H9 (cell line): ENCODE measurements around the gene WWC2. TPM values are rescaled to one million over a fixed set of nuclear protein-coding genes. Genes with fewer than 3 reads are reported as not detected.

ENCODE experiments used
- DNase-seq: peaks from one replicate; pipeline ENCODE4 v3.0.0-alpha.2; 2017
- H2AFZ ChIP-seq: one replicate; pipeline ENCODE4 v1.6.1; 2013; ENCODE audit warnings: mild to moderate bottlenecking, low read length, control low read depth, moderate library complexity
- H2AK5ac ChIP-seq: 2 replicates; pipeline ENCODE4 v1.6.1; 2013; ENCODE audit warnings: low read length, control low read depth, mixed read lengths; ENCODE audit not compliant: insufficient read length
- H2BK120ac ChIP-seq: one replicate; pipeline ENCODE4 v1.6.1; 2013; ENCODE audit warnings: low read depth, mild to moderate bottlenecking, low read length, control low read depth, inconsistent platforms; ENCODE audit not compliant: poor library complexity, severe bottlenecking
- H2BK12ac ChIP-seq: 2 replicates; pipeline ENCODE4 v1.6.1; 2013; ENCODE audit warnings: low read length, control low read depth, mixed read lengths, low read depth; ENCODE audit not compliant: insufficient read length
- H2BK15ac ChIP-seq: 2 replicates; pipeline ENCODE4 v1.6.1; 2013; ENCODE audit warnings: low read depth, low read length, control low read depth
- H2BK20ac ChIP-seq: one replicate; pipeline ENCODE4 v1.6.1; 2013; ENCODE audit warnings: low read depth, mild to moderate bottlenecking, low read length, control low read depth, inconsistent platforms; ENCODE audit not compliant: poor library complexity, severe bottlenecking
- H2BK5ac ChIP-seq: 2 replicates; pipeline ENCODE4 v1.6.1; 2013; ENCODE audit warnings: low read length, control low read depth, mixed read lengths; ENCODE audit not compliant: insufficient read length
- H3K14ac ChIP-seq: 2 replicates; pipeline ENCODE4 v1.6.1; 2013; ENCODE audit warnings: low read length, control low read depth; ENCODE audit not compliant: insufficient read depth
- H3K18ac ChIP-seq: 2 replicates; pipeline ENCODE4 v1.6.1; 2013; ENCODE audit warnings: low read depth, mild to moderate bottlenecking, mixed read lengths, low read length, control low read depth; ENCODE audit not compliant: insufficient read length
- H3K23ac ChIP-seq: 2 replicates; pipeline ENCODE4 v1.6.1; 2013; ENCODE audit warnings: low read length, control low read depth, mixed read lengths, low read depth; ENCODE audit not compliant: insufficient read length
- H3K23me2 ChIP-seq: 2 replicates; pipeline ENCODE4 v1.6.1; 2013; ENCODE audit warnings: low read depth, mild to moderate bottlenecking, mixed read lengths, low read length, control low read depth; ENCODE audit not compliant: insufficient read length, poor library complexity, severe bottlenecking
- H3K27ac ChIP-seq: 2 replicates; pipeline ENCODE4 v1.5.1; 2013; ENCODE audit warnings: low read length, control low read depth, mixed read lengths, low read depth; ENCODE audit not compliant: insufficient read length
- H3K27me3 ChIP-seq: 2 replicates; pipeline ENCODE4 v1.6.1; 2013; ENCODE audit warnings: low read length, control low read depth, inconsistent platforms; ENCODE audit not compliant: insufficient read depth
- H3K4ac ChIP-seq: 2 replicates; pipeline ENCODE4 v1.6.1; 2013; ENCODE audit warnings: low read depth, mild to moderate bottlenecking, control low read depth, inconsistent platforms, low read length, moderate library complexity
- H3K4me1 ChIP-seq: 2 replicates; pipeline ENCODE4 v1.6.1; 2013; ENCODE audit warnings: low read length, control low read depth, inconsistent platforms; ENCODE audit not compliant: insufficient read depth
- H3K4me2 ChIP-seq: 2 replicates; pipeline ENCODE4 v1.6.1; 2013; ENCODE audit warnings: low read length, control low read depth, mixed read lengths; ENCODE audit not compliant: insufficient read length, insufficient read depth
- H3K56ac ChIP-seq: 2 replicates; pipeline ENCODE4 v1.6.1; 2013; ENCODE audit warnings: low read depth, mild to moderate bottlenecking, mixed read lengths, low read length, control low read depth; ENCODE audit not compliant: insufficient read length
- H3K79me1 ChIP-seq: 2 replicates; pipeline ENCODE4 v1.6.1; 2013; ENCODE audit warnings: low read depth, mild to moderate bottlenecking, moderate library complexity, low read length, control low read depth, inconsistent platforms; ENCODE audit not compliant: insufficient read depth, poor library complexity, severe bottlenecking
- H3K79me2 ChIP-seq: 2 replicates; pipeline ENCODE4 v1.6.1; 2013; ENCODE audit warnings: low read length, control low read depth, inconsistent platforms; ENCODE audit not compliant: insufficient read depth
- H3K9ac ChIP-seq: 2 replicates; pipeline ENCODE4 v1.6.1; 2013; ENCODE audit warnings: low read length, control low read depth, mixed read lengths; ENCODE audit not compliant: insufficient read length; ENCODE audit errors: extremely low read depth
- H3K9me3 ChIP-seq: one replicate; pipeline ENCODE4 v1.6.1; 2013; ENCODE audit warnings: low read depth, low read length, inconsistent platforms; ENCODE audit not compliant: control insufficient read depth
- H3T11ph ChIP-seq: one replicate; pipeline ENCODE4 v1.6.1; 2013; ENCODE audit warnings: mild to moderate bottlenecking, low read length, control low read depth, inconsistent platforms
- H4K20me1 ChIP-seq: one replicate; pipeline ENCODE4 v1.6.1; 2013; ENCODE audit not compliant: control insufficient read depth, insufficient read length, insufficient read depth
- H4K5ac ChIP-seq: 2 replicates; pipeline ENCODE4 v1.6.1; 2013; ENCODE audit warnings: low read depth, mild to moderate bottlenecking, mixed read lengths, low read length, control low read depth; ENCODE audit not compliant: insufficient read length
- H4K8ac ChIP-seq: replicated peaks from 2 replicates; pipeline ENCODE4 v1.6.1; 2013; ENCODE audit warnings: low read length, control low read depth, mixed read lengths, low read depth; ENCODE audit not compliant: insufficient read length
- H4K91ac ChIP-seq: 2 replicates; pipeline ENCODE4 v1.6.1; 2013; ENCODE audit warnings: low read depth, mild to moderate bottlenecking, moderate library complexity, mixed read lengths, low read length, control low read depth; ENCODE audit not compliant: insufficient read length
- H3K27ac Mint-ChIP-seq, 3 experiments: 2 replicates in 2 of 3; 3 replicates in 1 of 3; pipeline ENCODE4 v1.8.0; 2020 to 2021; ENCODE audit warnings: mixed read lengths in 3 of 3, mild to moderate bottlenecking in 1 of 3, moderate library complexity in 1 of 3
- H3K27me3 Mint-ChIP-seq: 2 replicates; pipeline ENCODE4 v1.8.0; 2021; ENCODE audit warnings: low read depth, mild to moderate bottlenecking, moderate library complexity, mixed read lengths
- H3K36me3 Mint-ChIP-seq, 3 experiments: 2 replicates in 2 of 3; 3 replicates in 1 of 3; pipeline ENCODE4 v1.8.0; 2020 to 2021; ENCODE audit warnings: low read depth in 3 of 3, mixed read lengths in 3 of 3; ENCODE audit not compliant: insufficient read depth in 1 of 3
- H3K4me1 Mint-ChIP-seq, 2 experiments: 2 replicates each; pipeline ENCODE4 v1.8.0; 2020; ENCODE audit warnings: mixed read lengths in 2 of 2
- H3K4me3 Mint-ChIP-seq, 2 experiments: 2 replicates in 1 of 2; 3 replicates in 1 of 2; pipeline ENCODE4 v1.8.0; 2020 to 2021; ENCODE audit warnings: mild to moderate bottlenecking in 2 of 2, mixed read lengths in 2 of 2, moderate library complexity in 1 of 2
- H3K9me3 Mint-ChIP-seq, 2 experiments: 2 replicates in 1 of 2; 3 replicates in 1 of 2; pipeline ENCODE4 v1.8.0; 2020; ENCODE audit warnings: mild to moderate bottlenecking in 2 of 2, mixed read lengths in 2 of 2, moderate library complexity in 1 of 2
- CTCF ChIP-seq: fragments of 200-600 bp; sonication (generic); conservative IDR thresholded peaks from 3 replicates; pipeline ENCODE4 v1.8.0; 2021; ENCODE audit warnings: antibody characterized with exemption, mild to moderate bottlenecking
- total RNA-seq: library from RNA; stranded (reverse); gene quantifications from 2 replicates; pipeline ENCODE4 v1.2.1, GENCODE V29; 2021

Gene WWC2
- total RNA-seq, 1 experiment from 2014 or later = 106 TPM

- H3K4me3 Mint-ChIP-seq = no peak overlapping the region
- TF ChIP-seq CTCF = no peak
Measured at GRCh38 chr4:183071222-183071621, 27.8 kb upstream of the WWC2 start.

More at GRCh38 chr4:183071222-183071621, 27.8 kb upstream of the WWC2 start:
- H3K23me2 ChIP-seq = no peaks in the 10 kb centered on the region
- no peak overlapping the region for H3K27ac ChIP-seq
- H3K79me1 ChIP-seq = no peaks in the 10 kb centered on the region
- no peak overlapping the region for H2AK5ac ChIP-seq
- no peak overlapping the region for H2BK20ac ChIP-seq
- H3K9me3 ChIP-seq = no peaks in the 10 kb centered on the region
- H3T11ph ChIP-seq = no peak overlapping the region
- H3K4me1 ChIP-seq = peaks cover 3% of the 10 kb centered on the region; the same call in 1 of the 2 replicates
- no peak overlapping the region for H3K9ac ChIP-seq
- no peak overlapping the region for H4K5ac ChIP-seq
- H2BK5ac ChIP-seq = no peak overlapping the region
- Mint-ChIP-seq H3K9me3 (peaks cover 17 to 31% of the 10 kb centered on the region in 2 experiments), H3K27ac (no peak overlapping the region), H3K36me3 (peaks cover 0 to 21% (median 7%) of the 10 kb centered on the region in 3 experiments; a peak in 6 of 7 replicates), H3K27me3 (peaks cover 1% of the 10 kb centered on the region; the same call in 1 of the 2 replicates), H3K4me1 (peaks cover 26 to 27% of the 10 kb centered on the region in 2 experiments)
- no peak overlapping the region for H3K56ac ChIP-seq
- no peak overlapping the region for H3K14ac ChIP-seq
- H2BK15ac ChIP-seq = no peak overlapping the region
- no peak for DNase-seq
- H3K23ac ChIP-seq = no peak overlapping the region
- no peaks in the 10 kb centered on the region for H3K79me2 ChIP-seq
- H4K91ac ChIP-seq = no peak overlapping the region
- H4K8ac ChIP-seq = no peak overlapping the region
- no peaks in the 10 kb centered on the region for H4K20me1 ChIP-seq
- H2AFZ ChIP-seq = no peak overlapping the region
- no peak overlapping the region for H2BK120ac ChIP-seq
- no peak overlapping the region for H3K4ac ChIP-seq
- H2BK12ac ChIP-seq = no peak overlapping the region
- H3K4me2 ChIP-seq = no peak overlapping the region
- H3K27me3 ChIP-seq = no peaks in the 10 kb centered on the region
- H3K18ac ChIP-seq = no peak overlapping the region
